ENCODE measurements around the gene CD2AP. TPM values are rescaled to one million over a fixed set of nuclear protein-coding genes. Genes with fewer than 3 reads are reported as not detected.
"Not testable (repeated sequence)": the region's sequence is repeated elsewhere in the genome, so short reads cannot be mapped to it uniquely, and the experiment has no call there.

Gene CD2AP
- total RNA-seq, 1 experiment from 2014 or later = 42.7 TPM

DNA sequence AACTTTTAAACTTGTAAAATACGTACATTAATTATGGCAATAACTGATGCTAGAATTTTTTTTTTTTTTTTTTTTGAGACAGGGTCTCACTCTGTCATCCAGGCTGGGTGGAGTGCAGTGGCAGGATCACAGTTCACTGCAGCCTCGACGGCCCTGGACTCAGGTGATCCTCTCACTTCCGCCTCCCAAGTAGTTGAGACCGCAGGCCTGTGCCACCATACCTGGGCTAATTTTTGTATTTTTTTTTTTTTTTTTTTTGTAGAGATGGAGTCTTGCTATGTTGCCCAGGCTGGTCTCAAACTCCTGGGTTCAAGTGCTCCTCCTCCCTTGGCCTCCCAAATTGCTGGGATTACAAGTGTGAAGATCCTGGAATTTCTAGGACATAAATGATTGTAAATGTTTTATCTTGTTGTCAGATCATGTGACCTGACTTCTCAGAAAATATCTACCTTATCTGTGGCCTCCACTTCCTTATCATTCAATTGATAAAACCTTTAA lies 2.2 kb upstream of the CD2AP start:
- Histone ChIP-seq H3K79me2 (ENCODE audit: low read length) (peaks cover 22% of the 10 kb centered on the region), H4K20me1 (ENCODE audit: insufficient read depth, low read depth, low read length) (peaks cover 6% of the 10 kb centered on the region; the same call in 1 of the 2 replicates), H3K9me3 (ENCODE audit: low read length) (no peaks in the 10 kb centered on the region), H3K4me2 (ENCODE audit: low read depth, low read length, poor library complexity, severe bottlenecking) (no peak overlapping the region), H2AFZ (ENCODE audit: low read length) (no peak overlapping the region), H3K4me1 (ENCODE audit: low read length) (peaks cover 21% of the 10 kb centered on the region), H3K27ac (ENCODE audit: low read length) (no peak overlapping the region), H3K27me3 (ENCODE audit: low read length) (no peaks in the 10 kb centered on the region), H3K9ac (ENCODE audit: low read length) (no peak overlapping the region), H3K9me2 (replicated peaks; ENCODE audit: insufficient read depth, low read length) (no peaks in the 10 kb centered on the region), H3K4me3 (ENCODE audit: low read length) (no peak overlapping the region), H3K36me3 (ENCODE audit: insufficient read depth, low read length) (no peaks in the 10 kb centered on the region)
- no peak for DNase-seq

DNA sequence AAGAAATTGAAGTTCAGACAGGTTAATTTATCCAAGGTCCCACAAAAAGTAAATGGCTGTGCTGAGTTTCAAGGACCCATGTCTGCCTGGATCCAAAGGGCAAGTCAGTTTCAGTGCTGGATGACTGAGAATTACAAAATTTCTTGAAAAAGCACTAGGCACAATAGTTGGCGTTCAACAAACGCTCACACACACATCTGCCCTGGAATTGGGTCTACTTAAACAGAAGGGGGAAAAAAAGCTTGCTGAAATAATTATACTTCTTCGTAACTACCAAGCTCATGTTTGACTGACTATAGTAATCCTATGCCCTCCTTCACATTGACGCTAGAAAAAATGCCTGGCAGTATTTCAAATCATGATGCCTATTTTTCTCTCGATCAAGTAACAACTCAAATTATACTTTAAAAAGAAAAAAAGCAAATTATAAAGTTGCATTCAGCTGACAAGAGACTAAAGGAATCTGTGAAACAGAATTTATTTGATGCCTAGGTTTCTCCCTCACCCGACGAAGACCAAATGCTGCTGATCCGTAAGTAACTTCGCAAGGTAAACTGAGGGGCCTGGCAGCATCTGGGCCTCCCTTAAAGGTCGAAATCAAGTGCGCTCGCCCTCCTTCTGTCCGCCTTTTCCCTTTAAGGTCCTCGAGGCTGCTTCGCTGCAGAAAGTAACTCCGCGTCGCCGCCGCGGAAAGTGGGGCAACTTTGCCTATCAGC lies 650 bp upstream of the CD2AP start:
- Histone ChIP-seq H3K79me2 (ENCODE audit: low read length) (peaks cover 38% of the 10 kb centered on the region), H3K27me3 (ENCODE audit: low read length) (no peaks in the 10 kb centered on the region), H3K36me3 (ENCODE audit: insufficient read depth, low read length) (no peaks in the 10 kb centered on the region), H3K27ac (ENCODE audit: low read length) (peak overlapping the region; percentile 83), H3K4me2 (ENCODE audit: low read depth, low read length, poor library complexity, severe bottlenecking) (peak overlapping the region; percentile 89), H3K9me2 (replicated peaks; ENCODE audit: insufficient read depth, low read length) (no peaks in the 10 kb centered on the region), H2AFZ (ENCODE audit: low read length) (peak overlapping the region; percentile 91), H3K4me1 (ENCODE audit: low read length) (peaks cover 36% of the 10 kb centered on the region), H3K9me3 (ENCODE audit: low read length) (no peaks in the 10 kb centered on the region), H3K4me3 (ENCODE audit: low read length) (peak overlapping the region; percentile 84), H3K9ac (ENCODE audit: low read length) (peak overlapping the region; percentile 83), H4K20me1 (ENCODE audit: insufficient read depth, low read depth, low read length) (peaks cover 17% of the 10 kb centered on the region)
- no peak for DNase-seq

GRCh38 chr6:47478233-47479139 lies 897 bp downstream of the CD2AP start:
- peak overlapping the region; percentile 84 for H3K4me3 ChIP-seq (ENCODE audit: low read length)

DNA sequence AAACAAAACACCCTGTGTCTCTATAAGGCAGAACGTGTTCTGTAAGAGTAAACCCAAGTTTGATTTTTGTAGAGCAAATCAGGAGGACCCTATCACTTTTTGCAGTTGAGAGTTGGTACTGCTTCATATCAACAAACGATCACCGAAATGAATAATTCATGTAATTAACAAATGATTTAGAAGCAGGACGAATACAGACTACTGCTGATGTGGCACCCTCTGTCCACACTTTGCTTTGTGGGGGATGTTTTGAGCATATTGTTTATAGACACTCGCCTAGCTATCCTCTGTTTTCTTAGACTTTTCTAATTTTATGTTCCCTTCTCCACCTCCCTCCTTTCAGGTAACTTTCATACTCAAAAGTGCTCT lies 1.5 kb downstream of the CD2AP start:
- peak overlapping the region; percentile 83 for H3K27ac ChIP-seq (ENCODE audit: low read length)
- peak overlapping the region; percentile 89 for H3K4me2 ChIP-seq (ENCODE audit: low read depth, low read length, poor library complexity, severe bottlenecking)
- H3K9me2 ChIP-seq (replicated peaks; ENCODE audit: insufficient read depth, low read length) = no peaks in the 10 kb centered on the region
- no peaks in the 10 kb centered on the region for H3K27me3 ChIP-seq (ENCODE audit: low read length)
- peaks cover 32% of the 10 kb centered on the region for H4K20me1 ChIP-seq (ENCODE audit: insufficient read depth, low read depth, low read length)
- no peaks in the 10 kb centered on the region for H3K36me3 ChIP-seq (ENCODE audit: insufficient read depth, low read length)
- peaks cover 60% of the 10 kb centered on the region for H3K79me2 ChIP-seq (ENCODE audit: low read length)
- no peaks in the 10 kb centered on the region for H3K9me3 ChIP-seq (ENCODE audit: low read length)
- H2AFZ ChIP-seq (ENCODE audit: low read length) = no peak overlapping the region
- peaks cover 48% of the 10 kb centered on the region for H3K4me1 ChIP-seq (ENCODE audit: low read length)
- H3K9ac ChIP-seq (ENCODE audit: low read length) = peak overlapping the region; percentile 83
- DNase-seq = peak; percentile 62
- peak overlapping the region; percentile 84 for H3K4me3 ChIP-seq (ENCODE audit: low read length)

More at GRCh38 chr6:47478233-47479139, 897 bp downstream of the CD2AP start:
- DNase-seq = peak; percentile 72
- H3K9ac ChIP-seq (ENCODE audit: low read length) = peak overlapping the region; percentile 83
- peak overlapping the region; percentile 83 for H3K27ac ChIP-seq (ENCODE audit: low read length)
- H3K4me2 ChIP-seq (ENCODE audit: low read depth, low read length, poor library complexity, severe bottlenecking) = peak overlapping the region; percentile 89
- no peaks in the 10 kb centered on the region for H3K9me3 ChIP-seq (ENCODE audit: low read length)
- H2AFZ ChIP-seq (ENCODE audit: low read length) = no peak overlapping the region
- no peaks in the 10 kb centered on the region for H3K9me2 ChIP-seq (replicated peaks; ENCODE audit: insufficient read depth, low read length)
- H3K27me3 ChIP-seq (ENCODE audit: low read length) = no peaks in the 10 kb centered on the region
- H3K4me1 ChIP-seq (ENCODE audit: low read length) = peaks cover 46% of the 10 kb centered on the region
- H4K20me1 ChIP-seq (ENCODE audit: insufficient read depth, low read depth, low read length) = peaks cover 25% of the 10 kb centered on the region
- H3K79me2 ChIP-seq (ENCODE audit: low read length) = peaks cover 54% of the 10 kb centered on the region
- H3K36me3 ChIP-seq (ENCODE audit: insufficient read depth, low read length) = no peaks in the 10 kb centered on the region

DNA sequence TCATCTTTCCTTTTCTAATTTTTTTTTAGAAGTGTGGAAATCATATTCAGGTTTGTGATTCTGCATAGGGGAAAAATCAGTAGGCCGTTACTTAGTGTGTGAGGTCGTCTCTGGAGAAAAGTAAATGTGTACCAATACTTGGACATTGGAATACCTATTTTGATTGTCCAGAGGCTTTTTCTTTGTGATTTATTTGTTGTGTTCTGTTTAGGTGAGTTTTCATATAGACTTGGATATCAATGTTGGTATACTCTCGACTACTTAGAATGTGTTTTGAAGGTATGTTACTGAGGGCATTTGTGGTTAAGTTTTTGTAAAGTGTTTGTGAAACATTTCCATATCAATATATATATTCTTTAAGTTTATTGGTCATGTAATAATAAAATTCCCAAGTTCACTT lies 2.3 kb downstream of the CD2AP start:
- Histone ChIP-seq H3K4me1 (ENCODE audit: low read length) (peaks cover 50% of the 10 kb centered on the region), H3K27ac (ENCODE audit: low read length) (peak overlapping the region; percentile 83), H3K4me3 (ENCODE audit: low read length) (peak overlapping the region; percentile 84), H4K20me1 (ENCODE audit: insufficient read depth, low read depth, low read length) (peaks cover 35% of the 10 kb centered on the region), H2AFZ (ENCODE audit: low read length) (no peak overlapping the region), H3K36me3 (ENCODE audit: insufficient read depth, low read length) (no peaks in the 10 kb centered on the region), H3K9me2 (replicated peaks; ENCODE audit: insufficient read depth, low read length) (no peaks in the 10 kb centered on the region), H3K79me2 (ENCODE audit: low read length) (peaks cover 68% of the 10 kb centered on the region), H3K9ac (ENCODE audit: low read length) (peak overlapping the region; percentile 83), H3K9me3 (ENCODE audit: low read length) (no peaks in the 10 kb centered on the region), H3K27me3 (ENCODE audit: low read length) (no peaks in the 10 kb centered on the region), H3K4me2 (ENCODE audit: low read depth, low read length, poor library complexity, severe bottlenecking) (peak overlapping the region; percentile 89)
- DNase-seq = no peak

GRCh38 chr6:47481213-47481612 lies 3.6 kb downstream of the CD2AP start:
- H3K4me3 ChIP-seq (ENCODE audit: low read length) = peak overlapping the region; percentile 84; the same call in 1 of the 2 replicates
- H2AFZ ChIP-seq (ENCODE audit: low read length); H3K9me3 ChIP-seq (ENCODE audit: low read length); DNase-seq; H3K9ac ChIP-seq (ENCODE audit: low read length); H3K9me2 ChIP-seq (replicated peaks; ENCODE audit: insufficient read depth, low read length); H3K36me3 ChIP-seq (ENCODE audit: insufficient read depth, low read length); H3K27me3 ChIP-seq (ENCODE audit: low read length): not testable (repeated sequence)
- peaks cover 50% of the 10 kb centered on the region for H3K4me1 ChIP-seq (ENCODE audit: low read length)
- H3K79me2 ChIP-seq (ENCODE audit: low read length) = peaks cover 81% of the 10 kb centered on the region
- H3K27ac ChIP-seq (ENCODE audit: low read length) = peak overlapping the region; percentile 83; the same call in 1 of the 2 replicates
- peak overlapping the region; percentile 89 for H3K4me2 ChIP-seq (ENCODE audit: low read depth, low read length, poor library complexity, severe bottlenecking)
- H4K20me1 ChIP-seq (ENCODE audit: insufficient read depth, low read depth, low read length) = peaks cover 40% of the 10 kb centered on the region

- no peaks in the 10 kb centered on the region for H3K36me3 ChIP-seq (ENCODE audit: insufficient read depth, low read length)
- H2AFZ ChIP-seq (ENCODE audit: low read length) = no peak overlapping the region
- H3K9me2 ChIP-seq (replicated peaks; ENCODE audit: insufficient read depth, low read length) = no peaks in the 10 kb centered on the region
- H3K4me1 ChIP-seq (ENCODE audit: low read length) = peaks cover 46% of the 10 kb centered on the region
- no peak overlapping the region for H3K4me3 ChIP-seq (ENCODE audit: low read length)
- H4K20me1 ChIP-seq (ENCODE audit: insufficient read depth, low read depth, low read length) = peaks cover 40% of the 10 kb centered on the region
- H3K79me2 ChIP-seq (ENCODE audit: low read length) = peaks cover 87% of the 10 kb centered on the region
- no peak for DNase-seq
- no peaks in the 10 kb centered on the region for H3K9me3 ChIP-seq (ENCODE audit: low read length)
- peak overlapping the region; percentile 31 for H3K4me2 ChIP-seq (ENCODE audit: low read depth, low read length, poor library complexity, severe bottlenecking)
- H3K9ac ChIP-seq (ENCODE audit: low read length) = no peak overlapping the region
- H3K27me3 ChIP-seq (ENCODE audit: low read length) = no peaks in the 10 kb centered on the region
- H3K27ac ChIP-seq (ENCODE audit: low read length) = peak overlapping the region; percentile 44
Measured at GRCh38 chr6:47481806-47482205, 4.2 kb downstream of the CD2AP start.

- no peaks in the 10 kb centered on the region for H3K36me3 ChIP-seq (ENCODE audit: insufficient read depth, low read length)
- DNase-seq = no peak
- H3K4me1 ChIP-seq (ENCODE audit: low read length) = peaks cover 41% of the 10 kb centered on the region
- H3K27ac ChIP-seq (ENCODE audit: low read length) = no peak overlapping the region
- H3K4me3 ChIP-seq (ENCODE audit: low read length) = no peak overlapping the region
- peaks cover 44% of the 10 kb centered on the region for H4K20me1 ChIP-seq (ENCODE audit: insufficient read depth, low read depth, low read length)
- no peaks in the 10 kb centered on the region for H3K9me2 ChIP-seq (replicated peaks; ENCODE audit: insufficient read depth, low read length)
- H3K9ac ChIP-seq (ENCODE audit: low read length) = no peak overlapping the region
- no peaks in the 10 kb centered on the region for H3K9me3 ChIP-seq (ENCODE audit: low read length)
- H3K79me2 ChIP-seq (ENCODE audit: low read length) = peaks cover 100% of the 10 kb centered on the region
- H3K4me2 ChIP-seq (ENCODE audit: low read depth, low read length, poor library complexity, severe bottlenecking) = no peak overlapping the region
- H2AFZ ChIP-seq (ENCODE audit: low read length) = no peak overlapping the region
- H3K27me3 ChIP-seq (ENCODE audit: low read length) = no peaks in the 10 kb centered on the region
Measured at GRCh38 chr6:47483516-47483852, 5.9 kb downstream of the CD2AP start.

Measured in Karpas-422 (cell line).